CD14-positive monocyte (primary cell): ENCODE results near the gene MYO5C. TPM values are rescaled to one million over a fixed set of nuclear protein-coding genes. Genes with fewer than 3 reads are reported as not detected.

Source experiments
- DNase-seq, 3 donors: peaks; one replicate each; pipeline ENCODE4 v3.0.0-alpha.2; 2011 to 2022
- H2AFZ ChIP-seq: 2 replicates; pipeline ENCODE4 v1.6.0; 2012; ENCODE audit warnings: mild to moderate bottlenecking, low read depth, low read length, inconsistent platforms; ENCODE audit not compliant: insufficient read depth, poor library complexity, severe bottlenecking
- H3K27ac ChIP-seq, 2 donors: 1 replicate in 1 of 2; 2 replicates in 1 of 2; pipeline ENCODE4 v1.5.1; 2012 to 2013; ENCODE audit warnings: low read length in 2 of 2, control low read depth in 1 of 2, inconsistent platforms in 1 of 2, low read depth in 1 of 2, mild to moderate bottlenecking in 1 of 2
- H3K27me3 ChIP-seq, 2 donors: one replicate each; pipeline versions ENCODE4 v1.6.0 to v1.6.1; 2011 to 2013; ENCODE audit warnings: low read length in 2 of 2; ENCODE audit not compliant: control insufficient read depth in 2 of 2, insufficient read depth in 2 of 2
- H3K36me3 ChIP-seq, 2 donors: replicated peaks in 1 of 2; 1 replicate in 1 of 2; 2 replicates in 1 of 2; pipeline versions ENCODE4 v1.5.1 to v1.6.1; 2012 to 2013; ENCODE audit warnings: low read length in 2 of 2, control low read depth in 1 of 2, inconsistent platforms in 1 of 2, mild to moderate bottlenecking in 1 of 2; ENCODE audit not compliant: insufficient read depth in 2 of 2, control insufficient read depth in 1 of 2
- H3K4me1 ChIP-seq, 2 donors: 1 replicate in 1 of 2; 2 replicates in 1 of 2; pipeline versions ENCODE4 v1.5.1 to v1.6.1; 2012 to 2013; ENCODE audit warnings: low read length in 2 of 2, control low read depth in 1 of 2, inconsistent platforms in 1 of 2, mild to moderate bottlenecking in 1 of 2, moderate library complexity in 1 of 2; ENCODE audit not compliant: insufficient read depth in 2 of 2, control insufficient read depth in 1 of 2
- H3K4me2 ChIP-seq: replicated peaks from 2 replicates; pipeline ENCODE3; 2012; ENCODE audit warnings: low read length, moderate library complexity, mild to moderate bottlenecking; ENCODE audit not compliant: poor library complexity, severe bottlenecking; ENCODE audit errors: extremely low read depth
- H3K4me3 ChIP-seq, 3 experiments: fragments of 200-600 bp in 1 of 3; sonication (generic) in 1 of 3; replicated peaks in 1 of 3; 1 replicate in 2 of 3; 2 replicates in 1 of 3; pipeline ENCODE4 v1.5.1; 2011 to 2013; ENCODE audit warnings: low read length in 3 of 3, mild to moderate bottlenecking in 3 of 3, control low read depth in 2 of 3, low read depth in 2 of 3, inconsistent platforms in 1 of 3, moderate library complexity in 1 of 3
- H3K79me2 ChIP-seq: 2 replicates; pipeline ENCODE4 v1.6.0; 2012; ENCODE audit warnings: mild to moderate bottlenecking, control low read depth, inconsistent platforms, low read length, moderate library complexity; ENCODE audit not compliant: insufficient read depth
- H3K9ac ChIP-seq: 2 replicates; pipeline ENCODE4 v1.6.0; 2017; ENCODE audit warnings: low read length, mild to moderate bottlenecking; ENCODE audit not compliant: insufficient read depth, poor library complexity, severe bottlenecking
- H3K9me3 ChIP-seq, 2 donors: replicated peaks in 1 of 2; 1 replicate in 1 of 2; 2 replicates in 1 of 2; pipeline versions ENCODE4 v1.5.1 to v1.6.1; 2012 to 2013; ENCODE audit warnings: low read length in 2 of 2, control low read depth in 1 of 2; ENCODE audit not compliant: control insufficient read depth in 1 of 2, insufficient read depth in 1 of 2
- H4K20me1 ChIP-seq: 2 replicates; pipeline ENCODE4 v1.6.0; 2012; ENCODE audit warnings: mild to moderate bottlenecking, low read length, control low read depth, moderate library complexity; ENCODE audit not compliant: insufficient read depth
- H3K27ac Mint-ChIP-seq, 7 donors: one replicate each; pipeline ENCODE4 v1.8.0; 2020; ENCODE audit warnings: mild to moderate bottlenecking in 7 of 7, mixed read lengths in 7 of 7, moderate library complexity in 6 of 7, inconsistent platforms in 2 of 7
- H3K27me3 Mint-ChIP-seq, 3 donors: one replicate each; pipeline ENCODE4 v1.8.0; 2021 to 2022; ENCODE audit warnings: low read depth in 3 of 3, mild to moderate bottlenecking in 3 of 3, mixed read lengths in 3 of 3, moderate library complexity in 3 of 3, inconsistent platforms in 1 of 3
- H3K36me3 Mint-ChIP-seq, 2 donors: one replicate each; pipeline ENCODE4 v1.8.0; 2020; ENCODE audit warnings: mixed read lengths in 2 of 2, inconsistent platforms in 1 of 2, mild to moderate bottlenecking in 1 of 2
- H3K4me1 Mint-ChIP-seq: one replicate; pipeline ENCODE4 v1.8.0; 2020; ENCODE audit warnings: mild to moderate bottlenecking, mixed read lengths
- H3K4me3 Mint-ChIP-seq, 2 donors: one replicate each; pipeline ENCODE4 v1.8.0; 2020; ENCODE audit warnings: mild to moderate bottlenecking in 2 of 2, mixed read lengths in 2 of 2, moderate library complexity in 1 of 2
- H3K9me3 Mint-ChIP-seq, 7 donors: one replicate each; pipeline ENCODE4 v1.8.0; 2020 to 2022; ENCODE audit warnings: mixed read lengths in 7 of 7, mild to moderate bottlenecking in 6 of 7, moderate library complexity in 6 of 7, inconsistent platforms in 2 of 7
- WGBS: methylation state at CpG from one replicate; pipeline ENCODE4 v1.1.5; 2013; ENCODE audit warnings: missing lambda C conversion rate; ENCODE audit not compliant: insufficient coverage; 5-methylcytosine and 5-hydroxymethylcytosine counted together
- intact Hi-C, 2 donors: fragments of 100-400 bp; cut with micrococcal nuclease; formaldehyde crosslinking; loops; one replicate each; pipeline versions ENCODE4 v1.15.0 to v1.15.1; 2023
- polyA plus RNA-seq, 3 donors: library from polyadenylated mRNA; depleted of rRNA in 1 of 3; unstranded in 2 of 3; stranded (reverse) in 1 of 3; fragments of 300-500 nt in 2 of 3; fragments of >200 nt in 1 of 3; fragmentation: Illumina TruSeq in 2 of 3; gene quantifications; 1 replicate in 2 of 3; 2 replicates in 1 of 3; pipeline ENCODE4 v1.2.3, GENCODE V29; 2012 to 2021
- TF ChIP-seq, protein P1 (sequence below): fragments of 200-600 bp; IDR thresholded peaks from one replicate; pipeline ENCODE4 v1.8.0; 2022; ENCODE audit warnings: antibody characterized with exemption, mild to moderate bottlenecking

MYO5C gene
- polyA plus RNA-seq, 3 donors = 0.20 TPM; not detected in 2

DNA sequence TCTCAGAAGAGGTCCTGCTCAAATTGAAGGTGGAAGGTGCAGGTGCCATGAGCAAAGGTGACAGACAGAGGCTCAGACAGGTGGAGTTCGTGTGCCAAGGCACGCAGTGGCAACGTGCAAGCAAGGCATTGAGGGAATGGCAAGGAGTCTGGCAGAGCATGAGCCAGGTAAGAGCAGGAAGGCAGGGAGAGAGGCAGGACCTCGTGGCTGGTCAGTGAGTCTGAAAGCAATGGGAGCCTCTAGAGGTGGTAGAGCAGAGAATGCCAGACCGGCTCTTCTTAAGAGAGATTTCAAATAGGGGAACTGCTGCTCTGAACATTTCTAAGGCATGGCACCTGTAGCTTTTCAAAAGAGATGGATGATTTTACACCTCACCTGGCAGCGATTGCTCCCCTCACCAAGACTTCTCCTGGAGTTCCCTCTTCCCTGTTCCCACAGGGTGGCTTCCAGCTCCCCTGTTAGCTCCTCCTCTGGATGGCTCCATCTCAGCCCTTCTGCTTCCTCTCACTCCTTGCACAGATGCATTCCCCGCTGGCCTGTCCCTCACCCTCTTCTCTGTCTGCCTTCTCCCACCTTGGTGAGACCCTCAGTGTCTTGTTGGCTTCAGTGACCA lies 2.7 kb downstream of the MYO5C start:
- Histone ChIP-seq H3K27me3 (peaks cover 24 to 32% of the 10 kb centered on the region in 2 donors), H3K9me3 (no peaks in the 10 kb centered on the region), H3K79me2 (no peaks in the 10 kb centered on the region), H3K36me3 (no peaks in the 10 kb centered on the region), H2AFZ (no peak overlapping the region), H4K20me1 (no peaks in the 10 kb centered on the region), H3K4me1 (peaks cover 21 to 31% of the 10 kb centered on the region in 2 donors), H3K9ac (peak overlapping the region; percentile 11), H3K4me2 (no peak overlapping the region), H3K4me3 (no peak overlapping the region), H3K27ac (no peak overlapping the region)
- Mint-ChIP-seq H3K4me3 (peak overlapping the region; percentile 10 to 70), H3K4me1 (peaks cover 29% of the 10 kb centered on the region), H3K27me3 (peaks cover 31 to 47% (median 37%) of the 10 kb centered on the region in 3 donors), H3K9me3 (peaks cover 0 to 2% (median 0%) of the 10 kb centered on the region in 7 donors), H3K36me3 (no peaks in the 10 kb centered on the region), H3K27ac (peak overlapping the region in 3 of 7 donors; percentile 4 to 72 (median 37))
- intact Hi-C loops = no loop called here
- DNase-seq = no peak
- TF ChIP-seq, protein P1, sequence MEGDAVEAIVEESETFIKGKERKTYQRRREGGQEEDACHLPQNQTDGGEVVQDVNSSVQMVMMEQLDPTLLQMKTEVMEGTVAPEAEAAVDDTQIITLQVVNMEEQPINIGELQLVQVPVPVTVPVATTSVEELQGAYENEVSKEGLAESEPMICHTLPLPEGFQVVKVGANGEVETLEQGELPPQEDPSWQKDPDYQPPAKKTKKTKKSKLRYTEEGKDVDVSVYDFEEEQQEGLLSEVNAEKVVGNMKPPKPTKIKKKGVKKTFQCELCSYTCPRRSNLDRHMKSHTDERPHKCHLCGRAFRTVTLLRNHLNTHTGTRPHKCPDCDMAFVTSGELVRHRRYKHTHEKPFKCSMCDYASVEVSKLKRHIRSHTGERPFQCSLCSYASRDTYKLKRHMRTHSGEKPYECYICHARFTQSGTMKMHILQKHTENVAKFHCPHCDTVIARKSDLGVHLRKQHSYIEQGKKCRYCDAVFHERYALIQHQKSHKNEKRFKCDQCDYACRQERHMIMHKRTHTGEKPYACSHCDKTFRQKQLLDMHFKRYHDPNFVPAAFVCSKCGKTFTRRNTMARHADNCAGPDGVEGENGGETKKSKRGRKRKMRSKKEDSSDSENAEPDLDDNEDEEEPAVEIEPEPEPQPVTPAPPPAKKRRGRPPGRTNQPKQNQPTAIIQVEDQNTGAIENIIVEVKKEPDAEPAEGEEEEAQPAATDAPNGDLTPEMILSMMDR = no peak
- 61% methylated on average over 7 of the region's 7 CpGs for WGBS

DNA sequence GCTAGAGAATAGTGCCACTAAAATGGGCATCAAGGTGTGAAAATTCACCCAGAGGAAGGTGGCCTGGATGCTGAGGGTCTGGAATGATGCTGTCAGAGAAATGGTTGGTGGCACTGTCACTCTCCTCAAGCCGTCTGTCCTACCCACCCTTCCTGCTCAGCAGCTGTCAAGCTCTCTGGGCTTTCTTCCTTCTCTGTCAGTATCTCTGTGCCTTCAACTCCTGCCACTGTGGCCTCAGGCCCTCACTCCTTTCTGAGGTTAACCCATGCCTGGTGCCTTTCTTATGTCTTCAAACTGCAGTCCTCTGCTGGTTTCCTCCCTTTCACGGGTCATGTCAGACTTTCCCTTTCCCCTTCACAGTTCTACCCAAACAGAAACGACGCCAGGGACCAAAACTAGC lies 4.4 kb downstream of the MYO5C start:
- H3K4me3 Mint-ChIP-seq = no peak overlapping the region
- WGBS = no CpG with 5 or more reads among the region's 4 CpGs
- Histone ChIP-seq H3K79me2 (no peaks in the 10 kb centered on the region), H3K36me3 (no peaks in the 10 kb centered on the region), H3K4me3 (no peak overlapping the region), H3K27ac (no peak overlapping the region), H4K20me1 (no peaks in the 10 kb centered on the region), H3K9ac (no peak overlapping the region), H3K9me3 (no peaks in the 10 kb centered on the region), H3K27me3 (peaks cover 20 to 26% of the 10 kb centered on the region in 2 donors), H3K4me2 (no peak overlapping the region), H2AFZ (no peak overlapping the region), H3K4me1 (peaks cover 21 to 31% of the 10 kb centered on the region in 2 donors)
- no peak overlapping the region for H3K27ac Mint-ChIP-seq
- peaks cover 0 to 2% (median 0%) of the 10 kb centered on the region in 7 donors for H3K9me3 Mint-ChIP-seq
- no peaks in the 10 kb centered on the region for H3K36me3 Mint-ChIP-seq
- peaks cover 29% of the 10 kb centered on the region for H3K4me1 Mint-ChIP-seq
- H3K27me3 Mint-ChIP-seq = peaks cover 27 to 34% (median 33%) of the 10 kb centered on the region in 3 donors
- TF ChIP-seq, protein P1 = no peak
- no peak for DNase-seq
- intact Hi-C loops = no loop called here
